Right ventricle myocardium superior (tissue), 1 donor: ENCODE data around the gene CCDC172. TPM values are rescaled to one million over a fixed set of nuclear protein-coding genes. Genes with fewer than 3 reads are reported as not detected.
"Not testable (repeated sequence)": the region's sequence is repeated elsewhere in the genome, so short reads cannot be mapped to it uniquely, and the experiment has no call there.

Experiments
- ATAC-seq: fragments of 200-7000 bp; cut with Tn5 transposase; one replicate; pipeline ENCODE4 v1.9.1; 2020; ENCODE audit warnings: mild to moderate bottlenecking; ENCODE audit not compliant: poor library complexity
- DNase-seq: peaks from one replicate; pipeline ENCODE4 v3.0.0-alpha.2; 2020
- intact Hi-C: fragments of 100-400 bp; cut with DNase I; formaldehyde crosslinking; loops from one replicate; pipeline ENCODE4 v1.11.2; 2022
- total RNA-seq: library from RNA; stranded (reverse); fragmentation: NEBNext Ultra II Directional; extraction: Animal tissue kit (Norgen Biotek cat#: 25700); gene quantifications from one replicate; pipeline ENCODE4 v1.2.1, GENCODE V29; 2021
- donor health status: DM: no; HTN: yes; CAD: no; lungs with severe emphysema.

Gene CCDC172
- total RNA-seq, 1 donor from 2014 or later, result not detected

DNA sequence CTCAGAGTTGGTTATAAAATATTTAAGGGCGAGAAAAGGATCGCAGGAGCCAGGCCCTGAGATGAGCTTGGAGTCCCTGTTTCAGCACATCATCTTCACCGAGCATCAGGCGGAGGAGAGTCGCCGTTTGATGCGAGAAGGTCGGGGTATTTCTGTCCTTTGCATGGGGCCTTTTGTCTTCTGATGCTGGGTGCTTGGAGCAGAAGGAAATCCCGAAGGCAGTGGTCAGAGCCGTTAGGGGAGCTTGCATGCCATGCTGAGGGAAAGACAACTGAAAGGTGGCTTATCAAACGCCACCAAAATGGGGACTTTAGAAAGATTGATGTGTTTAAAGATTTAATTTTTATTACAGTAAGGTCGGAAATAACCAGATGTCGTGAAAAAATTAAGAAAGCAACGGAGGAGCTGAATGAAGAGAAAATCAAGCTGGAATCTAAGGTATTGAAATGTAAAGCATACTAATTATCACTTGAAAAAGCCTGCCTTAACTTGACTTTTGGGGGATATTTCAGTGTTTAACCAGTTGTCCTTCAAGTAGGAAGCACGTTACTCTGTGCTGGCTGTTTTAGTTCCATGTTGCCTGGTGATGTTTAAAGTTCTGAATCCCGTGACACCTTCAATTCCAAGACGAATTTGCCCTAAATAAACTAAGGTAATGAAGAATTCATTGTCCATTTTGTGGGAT is 845 bp downstream of the CCDC172 start:
- DNase-seq (no peak), ATAC-seq (no peak)
- intact Hi-C loops, result no loop called here

DNA sequence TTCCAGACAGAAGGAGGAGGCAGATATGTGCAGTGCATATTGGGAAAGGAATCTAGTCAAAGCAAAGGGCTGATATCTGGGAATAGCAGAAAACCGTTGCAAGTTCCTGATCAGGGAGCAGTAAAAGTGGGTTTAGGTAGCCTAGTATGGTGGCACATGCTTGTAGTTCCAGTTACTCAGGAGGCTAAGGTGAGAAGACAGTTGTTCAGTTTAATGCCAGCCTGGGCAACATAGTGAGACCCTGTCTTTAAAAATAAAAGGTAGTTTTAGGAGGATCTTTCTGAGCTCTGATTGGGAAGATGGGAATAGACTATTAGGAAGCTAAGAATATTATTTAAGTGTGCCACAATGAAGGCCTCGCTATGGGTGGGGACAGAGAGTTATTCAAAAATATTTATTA is 1.7 kb downstream of the CCDC172 start:
- ATAC-seq (no peak), DNase-seq (no peak)
- intact Hi-C loops, result no loop called here

DNA sequence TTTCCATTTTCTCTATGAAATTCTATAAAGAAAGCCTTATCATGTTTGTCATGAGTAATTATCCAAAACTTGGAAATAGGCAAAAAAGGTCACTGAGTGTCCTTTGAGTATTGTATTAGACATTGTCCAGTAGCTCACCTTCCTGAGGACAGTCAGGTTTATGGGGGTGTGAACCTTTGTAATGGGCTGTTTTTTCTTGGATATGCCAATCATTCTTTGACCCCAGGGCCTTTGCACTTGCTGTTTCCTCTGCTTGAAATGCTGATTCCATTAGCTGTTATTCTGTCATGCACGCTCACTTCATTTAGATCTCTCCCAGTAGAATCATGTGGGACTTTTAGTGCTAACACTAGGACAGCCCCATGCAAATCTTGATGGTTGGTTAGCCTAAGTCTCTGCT is 4.9 kb downstream of the CCDC172 start:
- DNase-seq (no peak), ATAC-seq (no peak)
- intact Hi-C loops, result no loop called here

DNA sequence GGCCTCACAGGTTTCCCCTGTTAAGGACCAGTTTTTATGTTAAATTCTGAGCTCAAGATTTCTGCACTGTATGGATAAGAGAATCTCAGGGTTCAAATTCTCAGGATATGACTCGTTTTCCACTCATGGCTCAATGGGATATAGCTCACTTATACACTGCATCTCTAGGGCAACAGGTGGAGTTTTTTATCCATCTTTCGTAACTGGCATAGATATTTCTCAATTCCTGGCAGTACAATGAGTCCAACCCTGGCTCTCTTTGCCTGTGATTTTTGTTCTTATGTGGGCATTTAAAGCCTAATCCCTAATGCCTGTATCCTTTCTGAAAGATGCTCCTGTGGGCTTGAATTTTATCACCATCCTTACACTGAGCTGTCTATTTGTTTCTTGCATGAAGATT is 7.6 kb downstream of the CCDC172 start:
- DNase-seq (no peak), ATAC-seq (no peak)
- intact Hi-C loops, result no loop called here

DNA sequence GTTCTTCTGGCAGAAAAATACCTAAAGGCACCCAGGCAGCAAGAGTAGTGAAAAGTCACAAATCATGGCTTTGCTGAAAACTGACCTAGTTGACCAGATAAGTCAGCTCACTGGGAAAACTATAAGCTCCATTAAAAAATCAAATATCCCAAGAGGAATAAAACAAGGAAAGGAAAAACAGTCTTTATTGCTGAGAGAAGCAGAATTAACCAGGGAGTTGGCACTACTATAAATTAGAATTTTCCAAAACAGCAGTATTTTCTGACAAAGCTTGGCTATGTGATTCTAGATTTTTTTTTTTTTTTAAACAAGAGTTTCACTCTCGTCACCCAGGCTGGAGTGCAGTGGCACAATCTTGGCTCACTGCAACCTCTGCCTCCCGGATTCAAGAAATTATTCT is 12.6 kb downstream of the CCDC172 start:
- no peak for DNase-seq
- ATAC-seq, result no peak
- intact Hi-C loops, result no loop called here

DNA sequence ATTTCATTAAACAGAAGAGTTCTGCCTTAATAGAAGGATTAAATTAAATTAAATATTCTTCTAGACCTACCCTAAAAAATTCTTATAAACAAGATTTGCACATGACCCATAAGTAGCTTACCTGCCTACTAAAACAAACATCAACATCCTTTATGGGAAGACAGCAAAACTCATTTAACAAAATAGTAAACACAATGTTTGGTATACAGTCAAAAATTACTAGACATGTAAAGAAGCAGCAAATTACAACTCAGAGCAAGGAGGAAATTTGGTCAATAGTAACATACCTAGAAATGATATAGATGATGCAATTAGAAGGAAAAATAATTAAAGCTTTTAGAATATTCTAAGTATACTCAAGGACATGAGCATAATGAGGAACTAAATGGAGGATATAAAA is 27.9 kb downstream of the CCDC172 start:
- ATAC-seq (no peak), DNase-seq (no peak)
- intact Hi-C loops, result no loop called here

DNA sequence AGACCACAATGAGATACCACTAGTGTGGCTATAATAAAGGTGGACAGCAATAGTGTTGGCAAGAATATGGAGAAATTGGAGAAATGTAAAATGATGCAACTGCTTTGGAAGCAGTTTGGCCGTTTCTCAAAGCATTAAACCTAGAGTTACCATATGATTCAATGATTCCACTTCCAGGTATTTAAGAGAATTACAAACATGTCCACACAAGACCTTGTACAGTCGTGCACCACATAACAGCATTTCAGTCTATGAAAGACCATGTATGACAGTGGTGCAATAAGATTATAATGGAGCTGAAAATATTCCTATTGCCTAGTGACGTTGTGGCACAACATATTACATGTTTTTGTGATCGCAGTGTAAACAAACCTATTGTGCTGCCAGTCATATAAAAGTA is 29.6 kb downstream of the CCDC172 start:
- ATAC-seq (no peak), DNase-seq (no peak)
- intact Hi-C loops, result no loop called here

DNA sequence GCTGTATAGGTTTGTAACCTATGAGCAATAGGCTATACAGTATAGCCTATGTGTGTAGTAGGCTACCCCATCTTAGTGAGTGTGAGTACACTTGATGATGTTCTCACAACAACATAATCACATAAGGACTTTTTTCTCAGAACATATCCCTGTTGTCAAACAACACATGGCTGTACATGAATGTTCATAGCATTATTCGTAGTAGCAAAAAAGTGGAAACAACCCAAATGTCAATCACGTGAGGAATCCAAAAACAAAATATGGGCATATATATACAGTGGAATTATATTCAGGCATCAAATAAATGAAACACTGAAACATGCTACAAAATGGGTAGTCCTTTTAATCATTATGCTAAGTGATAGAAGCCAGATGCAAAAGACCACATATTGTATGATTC is 31.1 kb downstream of the CCDC172 start:
- DNase-seq (no peak), ATAC-seq (no peak)
- intact Hi-C loops, result no loop called here

DNA sequence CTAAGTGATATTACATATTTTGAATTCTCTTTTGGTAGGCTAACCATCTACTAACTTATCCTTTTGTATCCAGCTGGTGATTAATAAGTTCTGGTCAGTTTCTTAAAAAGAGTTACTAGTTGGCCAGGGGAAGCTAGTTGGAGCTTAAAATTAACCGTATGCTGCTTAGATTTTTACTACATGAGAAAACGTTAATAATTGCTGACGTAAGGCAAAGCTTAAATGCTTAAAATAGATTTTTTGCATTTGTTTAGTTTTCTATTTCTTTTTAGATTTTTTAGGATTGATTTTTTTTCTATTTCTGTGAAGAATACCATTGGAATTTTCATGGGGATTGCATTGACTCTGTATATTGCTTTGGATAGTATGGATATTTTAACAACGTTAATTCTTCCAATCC is 32.6 kb downstream of the CCDC172 start:
- no peak for DNase-seq
- intact Hi-C loops, result no loop called here
- no peak for ATAC-seq

DNA sequence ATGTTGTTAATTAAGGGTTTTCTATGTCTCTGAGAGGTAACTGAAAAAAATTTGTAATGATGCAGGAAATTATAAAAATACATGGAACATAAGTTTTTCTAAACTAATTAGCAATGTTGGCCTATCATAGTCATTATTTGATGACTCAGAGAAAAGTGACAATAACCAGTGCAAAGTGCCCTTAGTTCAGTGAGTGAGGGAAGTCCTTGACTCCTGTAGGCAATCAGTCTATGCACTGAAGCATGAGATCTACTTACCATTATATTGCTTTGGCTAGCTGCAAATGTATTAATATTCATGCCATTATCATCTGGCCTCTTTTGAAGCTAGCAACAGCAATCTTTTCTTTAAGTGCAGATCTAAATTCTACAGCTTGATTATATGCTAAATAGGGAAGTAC is 40.6 kb downstream of the CCDC172 start:
- ATAC-seq (no peak), DNase-seq (no peak)
- intact Hi-C loops, result no loop called here

DNA sequence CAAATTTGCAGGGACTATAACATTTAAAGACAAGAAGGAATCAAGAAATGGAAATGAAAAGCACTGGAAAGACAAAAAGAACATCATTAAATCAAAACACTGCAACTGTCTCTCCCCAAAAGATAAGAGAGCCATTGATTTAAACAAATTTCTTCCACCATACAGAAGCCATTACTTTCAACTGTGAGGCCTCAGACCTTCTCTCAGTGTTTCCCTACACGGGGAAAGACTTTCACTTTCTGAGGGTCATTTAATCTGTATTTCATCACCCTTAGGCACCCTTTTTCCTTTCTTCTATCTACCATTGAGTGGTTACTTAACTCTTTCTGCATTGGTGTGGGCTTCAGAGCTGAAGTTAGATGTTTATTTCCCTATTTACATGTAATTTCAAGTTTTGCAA is 47.5 kb downstream of the CCDC172 start:
- DNase-seq (no peak), ATAC-seq (no peak)
- intact Hi-C loops, result no loop called here

DNA sequence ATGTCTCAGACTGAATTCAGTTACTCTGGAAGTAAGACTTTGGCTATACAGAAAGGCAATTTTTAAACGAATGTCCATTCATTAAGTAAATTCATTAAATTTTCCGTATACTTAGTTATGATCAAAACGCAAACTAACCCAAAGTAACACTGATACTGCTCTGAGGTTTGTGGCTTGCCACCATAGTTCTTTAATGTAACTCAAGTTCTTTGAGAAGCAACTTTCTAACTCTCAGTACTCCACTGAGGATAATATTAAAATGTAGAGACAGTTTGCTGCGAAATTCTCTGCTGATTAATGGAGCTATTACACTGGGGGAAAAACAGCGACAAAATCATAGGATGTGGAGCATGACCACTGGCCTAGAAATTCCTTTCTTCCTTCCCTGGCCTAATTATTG is 58.0 kb downstream of the CCDC172 start:
- ATAC-seq (no peak), DNase-seq (no peak)
- intact Hi-C loops, result loop anchor here (10.0 kb wide), 1 partner anchor 587 kb away; no protein-coding TSS in a partner anchor

DNA sequence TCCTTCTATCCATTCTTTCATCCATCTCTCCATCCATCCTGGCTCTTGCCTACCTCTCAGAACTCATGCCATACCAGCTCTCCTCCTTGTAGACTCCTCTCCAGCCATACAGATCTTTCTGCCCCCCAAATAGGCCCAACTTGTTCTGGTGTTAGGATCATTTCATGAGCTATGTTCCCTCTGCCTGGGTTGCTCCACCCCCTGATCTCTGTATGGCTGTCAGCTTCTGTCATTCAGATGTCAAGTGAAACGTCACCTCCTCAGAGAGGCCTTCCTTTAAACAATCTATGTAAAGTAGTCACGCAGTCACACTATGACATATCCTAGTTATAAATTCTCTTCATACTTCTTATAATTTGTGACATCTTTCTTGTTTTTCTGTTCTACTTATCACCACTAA is 61.1 kb downstream of the CCDC172 start:
- DNase-seq (no peak), ATAC-seq (no peak)
- intact Hi-C loops, result loop anchor here (5.0 to 10.0 kb wide), 2 partner anchors 591 to 1033 kb away; no protein-coding TSS in a partner anchor

DNA sequence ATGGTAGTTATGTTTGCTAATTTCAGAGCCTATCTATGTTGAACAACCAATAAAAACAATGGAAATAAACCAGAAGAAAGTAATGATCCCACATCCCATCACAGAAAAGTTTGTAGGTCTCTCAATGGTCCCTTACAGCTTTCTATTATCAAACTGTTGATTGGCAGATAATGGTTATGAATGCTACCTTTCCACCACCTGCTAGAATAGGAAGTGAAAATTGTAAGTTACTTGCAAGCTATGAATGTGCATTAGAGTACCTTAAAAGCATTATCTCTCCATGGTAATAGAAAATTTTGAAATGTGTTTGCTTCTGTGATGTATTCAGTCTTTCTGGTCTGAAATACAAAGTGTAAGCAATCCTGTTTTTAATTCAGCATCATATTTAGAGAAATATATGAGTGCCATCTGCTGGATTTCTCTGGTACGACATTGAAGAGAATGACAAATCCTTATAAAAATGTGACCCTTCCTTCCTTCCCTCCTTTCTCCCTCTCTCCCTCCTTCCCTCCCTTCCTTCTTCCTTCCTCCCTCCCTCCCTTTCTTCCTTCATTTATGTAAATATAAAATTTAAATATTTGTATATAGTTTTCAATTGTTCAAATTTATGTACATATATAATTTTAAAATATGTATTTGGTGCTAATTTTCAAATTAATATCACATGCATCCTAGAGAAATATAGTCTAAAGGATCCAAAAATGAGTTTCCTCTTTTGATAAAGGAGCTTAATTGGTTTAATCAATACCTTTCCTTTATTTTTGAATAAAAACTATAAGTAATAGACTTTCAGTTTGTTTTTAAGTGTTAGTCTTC is 62.0 kb downstream of the CCDC172 start:
- ATAC-seq, result no peak
- intact Hi-C loops, result loop anchor here (5.0 to 10.0 kb wide), 2 partner anchors 591 to 1034 kb away; no protein-coding TSS in a partner anchor
- DNase-seq, result no peak

DNA sequence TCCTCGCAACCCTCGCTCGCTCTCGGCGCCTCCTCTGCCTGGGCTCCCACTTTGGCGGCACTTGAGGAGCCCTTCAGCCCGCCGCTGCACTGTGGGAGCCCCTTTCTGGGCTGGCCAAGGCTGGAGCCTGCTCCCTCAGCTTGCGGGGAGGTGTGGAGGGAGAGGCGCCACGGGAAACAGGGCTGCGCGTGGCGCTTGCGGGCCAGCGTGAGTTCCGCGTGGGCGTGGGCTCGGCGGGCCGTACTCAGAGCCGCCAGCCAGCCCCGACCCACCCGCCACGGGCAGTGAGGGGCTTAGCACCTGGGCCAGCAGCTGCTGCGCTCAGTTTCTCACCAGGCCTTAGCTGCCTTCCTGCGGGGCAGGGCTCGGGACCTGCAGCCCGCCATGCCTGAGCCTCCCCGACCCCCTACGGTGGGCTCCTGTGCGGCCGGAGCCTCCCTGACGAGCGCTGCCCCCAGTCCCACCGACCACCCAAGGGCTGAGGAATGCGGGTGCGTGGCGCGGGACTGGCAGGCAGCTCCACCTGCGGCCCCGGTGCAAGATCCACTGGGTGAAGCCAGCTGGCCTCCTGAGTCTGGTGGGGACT is 69.1 kb downstream of the CCDC172 start:
- intact Hi-C loops, ATAC-seq, DNase-seq: not testable (repeated sequence)

DNA sequence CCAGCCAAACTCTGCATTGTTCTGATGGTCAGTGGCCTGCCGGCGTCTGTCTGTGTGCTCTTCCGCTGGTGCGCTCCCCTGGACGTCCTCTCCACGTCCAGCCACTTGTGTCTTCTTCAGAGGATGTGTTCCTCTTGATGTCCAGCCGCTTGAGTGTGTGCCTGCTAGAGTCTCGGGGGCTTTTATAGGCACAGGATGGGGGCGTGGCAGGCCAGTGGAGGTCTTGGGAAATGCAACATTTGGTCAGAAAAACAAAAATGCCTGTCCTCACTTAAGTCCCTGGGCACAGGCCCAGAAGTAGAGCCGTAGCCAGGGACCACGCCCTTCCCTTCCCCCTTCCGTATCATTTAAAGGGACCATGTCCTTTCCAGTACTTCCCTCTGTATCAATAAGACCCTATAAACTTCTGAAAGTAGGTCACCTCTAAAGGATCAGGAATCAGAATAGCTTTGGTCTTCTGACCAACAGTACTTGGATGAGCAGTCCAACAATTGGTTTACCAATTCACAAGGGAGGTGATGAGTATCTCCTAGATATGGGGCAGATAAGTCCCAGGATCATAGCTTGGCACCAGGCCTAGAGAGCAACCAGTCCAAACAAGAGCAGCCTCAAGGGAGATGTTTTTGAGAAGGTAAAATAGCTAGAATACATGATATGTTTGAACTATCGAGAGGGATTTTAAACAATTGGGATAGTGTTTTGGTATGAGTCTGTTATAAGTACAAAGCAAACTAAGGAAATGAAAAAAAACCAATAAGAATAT is 71.2 kb downstream of the CCDC172 start:
- intact Hi-C loops, result no loop called here
- DNase-seq (no peak), ATAC-seq (no peak)

DNA sequence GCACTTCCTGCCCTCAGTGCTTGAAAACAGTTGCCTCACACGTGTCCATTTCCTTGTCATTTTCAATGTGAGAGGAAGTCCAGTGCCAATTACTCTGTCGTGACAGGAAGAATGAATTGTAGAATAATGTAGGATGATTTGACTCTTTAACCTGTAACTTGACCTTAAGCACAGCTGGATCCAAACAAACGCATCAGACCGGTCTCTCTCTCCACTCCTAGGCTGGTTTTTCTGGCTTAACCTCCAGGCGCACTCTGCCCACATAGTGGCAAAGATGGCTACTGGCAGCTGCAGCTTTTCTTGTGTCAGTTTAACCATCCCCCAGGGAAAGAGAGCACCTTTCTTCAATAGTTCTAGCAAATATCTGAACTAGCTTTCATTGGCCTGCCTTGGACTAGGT is 74.0 kb downstream of the CCDC172 start:
- DNase-seq, result no peak
- ATAC-seq, result no peak
- intact Hi-C loops, result no loop called here

DNA sequence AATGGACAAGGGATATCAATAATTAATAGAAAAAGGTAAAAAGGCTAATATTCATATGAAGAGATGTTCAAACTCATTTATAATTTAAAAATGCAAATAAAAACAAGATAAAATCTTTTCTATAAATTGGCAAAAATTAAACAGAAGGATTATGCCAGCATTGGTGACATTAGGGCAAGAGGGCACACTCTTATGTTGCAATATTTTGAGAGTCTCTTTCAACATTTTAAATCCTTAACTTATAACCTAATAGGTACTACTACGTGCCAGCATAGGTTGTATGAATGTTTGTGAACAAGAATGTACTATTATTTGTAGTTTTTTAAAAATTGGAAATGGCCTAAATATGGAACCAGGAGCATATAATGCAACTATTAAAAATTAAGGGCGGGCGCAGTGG is 78.6 kb downstream of the CCDC172 start:
- DNase-seq (no peak), ATAC-seq (no peak)
- intact Hi-C loops, result no loop called here

DNA sequence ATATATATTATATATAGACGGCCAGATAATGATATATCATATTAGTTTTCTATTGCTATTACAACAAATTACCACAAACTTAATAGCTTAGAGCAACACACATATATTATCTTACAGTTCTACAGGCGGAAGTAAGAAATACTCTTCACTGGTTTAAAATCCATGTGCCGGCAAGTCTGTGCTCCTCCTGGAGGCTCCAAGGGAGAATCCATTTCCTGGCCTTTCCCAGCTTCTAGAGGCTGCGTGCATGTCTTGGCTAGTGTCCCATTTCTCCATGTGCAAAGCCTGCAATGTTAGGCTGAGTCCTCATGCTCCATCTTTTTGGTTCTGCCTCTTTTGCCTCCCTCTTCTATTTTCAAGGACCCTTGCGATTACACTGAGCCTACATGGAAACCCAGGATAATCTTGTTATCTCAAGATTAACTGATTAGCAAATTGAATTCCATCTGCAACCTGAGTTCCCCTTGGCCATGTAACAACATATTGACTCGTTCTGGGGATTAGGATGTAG is 79.5 kb downstream of the CCDC172 start:
- DNase-seq, result no peak
- intact Hi-C loops, result no loop called here
- ATAC-seq, result no peak
